Measurements from ENCODE around the gene SMYD1.

Gene SMYD1

GRCh38 chr2:88159955-88160415 lies 92.4 kb downstream of the SMYD1 start:
- Histone ChIP-seq H3K4me1 (ENCODE audit: control insufficient read depth in 2 of 2, insufficient read depth in 2 of 2, low read length in 2 of 2) (peaks cover 0 to 3% of the 10 kb centered on the region in 2 donors), H3K27ac (ENCODE audit: low read depth in 2 of 2, low read length in 2 of 2) (no peak overlapping the region), H3K9me3 (ENCODE audit: control insufficient read depth in 2 of 2, low read length in 2 of 2) (no peaks in the 10 kb centered on the region), H3K4me3 (ENCODE audit: low read length in 2 of 2) (peak overlapping the region in 1 of 2 donors; percentile 44), H3K36me3 (ENCODE audit: control insufficient read depth in 2 of 2, insufficient read depth in 2 of 2, low read length in 2 of 2) (no peaks in the 10 kb centered on the region), H3K27me3 (ENCODE audit: control insufficient read depth in 2 of 2, insufficient read depth in 2 of 2, low read length in 2 of 2) (no peaks in the 10 kb centered on the region), H3K9ac (ENCODE audit: low read depth in 1 of 2, low read length in 2 of 2) (no peak overlapping the region)

- Histone ChIP-seq H3K27me3 (ENCODE audit: control insufficient read depth in 2 of 2, insufficient read depth in 2 of 2, low read length in 2 of 2) (no peaks in the 10 kb centered on the region), H3K9me3 (ENCODE audit: control insufficient read depth in 2 of 2, low read length in 2 of 2) (no peaks in the 10 kb centered on the region), H3K9ac (ENCODE audit: low read depth in 1 of 2, low read length in 2 of 2) (no peak overlapping the region), H3K36me3 (ENCODE audit: control insufficient read depth in 2 of 2, insufficient read depth in 2 of 2, low read length in 2 of 2) (no peaks in the 10 kb centered on the region), H3K4me3 (ENCODE audit: low read length in 2 of 2) (no peak overlapping the region), H3K4me1 (ENCODE audit: control insufficient read depth in 2 of 2, insufficient read depth in 2 of 2, low read length in 2 of 2) (peaks cover 0 to 3% of the 10 kb centered on the region in 2 donors), H3K27ac (ENCODE audit: low read depth in 2 of 2, low read length in 2 of 2) (no peak overlapping the region)
Observed at GRCh38 chr2:88160517-88160916, 92.9 kb downstream of the SMYD1 start.

- Histone ChIP-seq H3K27me3 (ENCODE audit: control insufficient read depth in 2 of 2, insufficient read depth in 2 of 2, low read length in 2 of 2) (no peaks in the 10 kb centered on the region), H3K9me3 (ENCODE audit: control insufficient read depth in 2 of 2, low read length in 2 of 2) (no peaks in the 10 kb centered on the region), H3K36me3 (ENCODE audit: control insufficient read depth in 2 of 2, insufficient read depth in 2 of 2, low read length in 2 of 2) (no peaks in the 10 kb centered on the region), H3K9ac (ENCODE audit: low read depth in 1 of 2, low read length in 2 of 2) (no peak overlapping the region), H3K27ac (ENCODE audit: low read depth in 2 of 2, low read length in 2 of 2) (no peak overlapping the region), H3K4me1 (ENCODE audit: control insufficient read depth in 2 of 2, insufficient read depth in 2 of 2, low read length in 2 of 2) (peaks cover 0 to 3% of the 10 kb centered on the region in 2 donors), H3K4me3 (ENCODE audit: low read length in 2 of 2) (no peak overlapping the region)
Observed at GRCh38 chr2:88161446-88162244, 94.0 kb downstream of the SMYD1 start.

All from mucosa of rectum (tissue), 2 donors.